ENCODE results near the gene SPRYD3.
"Not testable (repeated sequence)": the region's sequence is repeated elsewhere in the genome, so short reads cannot be mapped to it uniquely, and the experiment has no call there.

Gene SPRYD3

GRCh38 chr12:53079226-53080117, at the start of gene SPRYD3:
TSS of gene SPRYD3 (minus strand) at chr12:53079390. CDS start at chr12:53079333, 57 bp downstream.
- DNase-seq (ENCODE audit: low spot score) (peak; percentile 92), FAIRE-seq (peak; percentile 72)

GRCh38 chr12:53127169-53127568, 48.0 kb upstream of the SPRYD3 start:
- no peak for DNase-seq (ENCODE audit: low spot score)
- no peak for FAIRE-seq

GRCh38 chr12:53124352-53124723, 45.1 kb upstream of the SPRYD3 start:
- DNase-seq (ENCODE audit: low spot score) (no peak), FAIRE-seq (no peak)

- DNase-seq (ENCODE audit: low spot score), result peak; percentile 44
- no peak for FAIRE-seq
These were observed 44.6 kb upstream of the SPRYD3 start for GRCh38 chr12:53123578-53124351.

GRCh38 chr12:53122961-53123468, 43.8 kb upstream of the SPRYD3 start:
- FAIRE-seq, result no peak
- peak; percentile 46 for DNase-seq (ENCODE audit: low spot score)

GRCh38 chr12:53120685-53121525, 41.7 kb upstream of the SPRYD3 start:
- DNase-seq (ENCODE audit: low spot score) (no peak), FAIRE-seq (no peak)

- FAIRE-seq, result no peak
These were observed 39.6 kb upstream of the SPRYD3 start for GRCh38 chr12:53118751-53119300.

GRCh38 chr12:53115891-53116648, 36.9 kb upstream of the SPRYD3 start:
- DNase-seq (ENCODE audit: low spot score) (no peak), FAIRE-seq (no peak)

More at GRCh38 chr12:53118751-53119300, 39.6 kb upstream of the SPRYD3 start:
- no peak for DNase-seq (ENCODE audit: low spot score)

GRCh38 chr12:53115112-53115890, 36.1 kb upstream of the SPRYD3 start:
- FAIRE-seq (no peak), DNase-seq (ENCODE audit: low spot score) (no peak)

- DNase-seq (ENCODE audit: low spot score) (no peak), FAIRE-seq (no peak)
These were observed 34.8 kb upstream of the SPRYD3 start for GRCh38 chr12:53113951-53114350.

GRCh38 chr12:53113136-53113705, 34.0 kb upstream of the SPRYD3 start:
- FAIRE-seq, result no peak
- DNase-seq (ENCODE audit: low spot score), result no peak

GRCh38 chr12:53112431-53112830, 33.2 kb upstream of the SPRYD3 start:
- not testable (repeated sequence) for FAIRE-seq

GRCh38 chr12:53107122-53107521, 27.9 kb upstream of the SPRYD3 start:
- DNase-seq (ENCODE audit: low spot score) (no peak), FAIRE-seq (no peak)

More at GRCh38 chr12:53112431-53112830, 33.2 kb upstream of the SPRYD3 start:
- DNase-seq (ENCODE audit: low spot score), result not testable (repeated sequence)

GRCh38 chr12:53105712-53106439, 26.7 kb upstream of the SPRYD3 start:
- DNase-seq (ENCODE audit: low spot score) (no peak), FAIRE-seq (no peak)

GRCh38 chr12:53105256-53105655, 26.1 kb upstream of the SPRYD3 start:
- no peak for FAIRE-seq
- no peak for DNase-seq (ENCODE audit: low spot score)

- no peak for DNase-seq (ENCODE audit: low spot score)
- FAIRE-seq, result no peak
These were observed 24.7 kb upstream of the SPRYD3 start for GRCh38 chr12:53103860-53104305.

- FAIRE-seq (no peak), DNase-seq (ENCODE audit: low spot score) (no peak)
These were observed 24.0 kb upstream of the SPRYD3 start, which contains the start of gene SOAT2 for GRCh38 chr12:53102883-53103807. TSS of gene SOAT2 (plus strand) at chr12:53103486. CDS start at chr12:53103578, 92 bp downstream.

Measured in RCC 7860 (cell line).